HepG2 (cell line): Measurements from ENCODE around the gene HPD. TPM values are rescaled to one million over a fixed set of nuclear protein-coding genes. Genes with fewer than 3 reads are reported as not detected.

Experiments used
- CENPX ChIP-seq: sonication (generic); formaldehyde crosslinking; IDR thresholded peaks from 2 replicates; pipeline ENCODE4 v1.9.0; 2021; ENCODE audit warnings: mild to moderate bottlenecking, missing genetic modification reagents, moderate library complexity
- GTF2F1 ChIP-seq: fragments of 150-350 bp; IDR thresholded peaks from 2 replicates; pipeline ENCODE4 v1.6.1; 2014; ENCODE audit warnings: low read length
- MIER2 ChIP-seq: IDR thresholded peaks from 2 replicates; pipeline ENCODE4 v1.6.1; 2016; ENCODE audit warnings: missing biosample characterization, missing genetic modification reagents
- MTF1 ChIP-seq: sonication (generic); formaldehyde crosslinking; IDR thresholded peaks from 2 replicates; pipeline ENCODE4 v1.5.0; 2020; ENCODE audit warnings: missing genetic modification reagents
- NAIF1 ChIP-seq: sonication (generic); formaldehyde crosslinking; IDR thresholded peaks from 2 replicates; pipeline ENCODE4 v1.5.0; 2020; ENCODE audit warnings: mild to moderate bottlenecking, missing genetic modification reagents, borderline replicate concordance
- ONECUT2 ChIP-seq: sonication (generic); formaldehyde crosslinking; IDR thresholded peaks from 2 replicates; pipeline ENCODE4 v1.4.0; 2020; ENCODE audit warnings: missing genetic modification reagents
- PCBP1 ChIP-seq: fragments of 200-400 bp; formaldehyde crosslinking; IDR thresholded peaks from 2 replicates; pipeline ENCODE4 v1.6.1; 2017; ENCODE audit warnings: mild to moderate bottlenecking, low read depth, low read length, borderline replicate concordance
- RELA ChIP-seq: sonication (generic); formaldehyde crosslinking; IDR thresholded peaks from 2 replicates; pipeline ENCODE4 v1.4.0; 2020; ENCODE audit warnings: missing genetic modification reagents
- TOE1 ChIP-seq: sonication (generic); formaldehyde crosslinking; IDR thresholded peaks from 2 replicates; pipeline ENCODE4 v1.4.0; 2020; ENCODE audit warnings: mild to moderate bottlenecking, missing genetic modification reagents
- TSC22D2 ChIP-seq: sonication (generic); formaldehyde crosslinking; IDR thresholded peaks from 2 replicates; pipeline ENCODE4 v1.5.1; 2020; ENCODE audit warnings: missing genetic modification reagents, mild to moderate bottlenecking, borderline replicate concordance
- ZBTB42 ChIP-seq: sonication (generic); formaldehyde crosslinking; IDR thresholded peaks from 2 replicates; pipeline ENCODE4 v1.5.0; 2020; ENCODE audit warnings: mild to moderate bottlenecking, missing genetic modification reagents
- ZFP90 ChIP-seq: sonication (generic); formaldehyde crosslinking; IDR thresholded peaks from 2 replicates; pipeline ENCODE4 v1.8.0; 2022; ENCODE audit warnings: missing genetic modification reagents, mild to moderate bottlenecking, inconsistent platforms, borderline replicate concordance
- polyA plus RNA-seq, 8 experiments: library from polyadenylated mRNA; depleted of rRNA in 3 of 8; stranded (reverse) in 7 of 8; unstranded in 1 of 8; fragments of >200 nt; fragmentation: Illumina TruSeq in 4 of 8; extraction: Trizol in 4 of 8; gene quantifications; 2 replicates each; pipeline versions ENCODE4 v1.2.1 to v1.2.3, GENCODE V29; 2011 to 2016; ENCODE audit warnings: low read depth in 4 of 8, missing spikeins in 1 of 8, mixed read lengths in 1 of 8; ENCODE audit not compliant: insufficient read depth in 1 of 8
- total RNA-seq, 5 experiments: library from RNA; depleted of rRNA; stranded (reverse); fragments of >200 nt; fragmentation: Illumina TruSeq; extraction: Trizol; gene quantifications; 2 replicates each; pipeline ENCODE4 v1.2.3, GENCODE V29; 2016; ENCODE audit warnings: low read depth in 1 of 5
- TF ChIP-seq, protein P1 (sequence below): sonication (generic); formaldehyde crosslinking; conservative IDR thresholded peaks from 2 replicates; pipeline ENCODE4 v1.8.1; 2023; ENCODE audit warnings: missing genetic modification reagents
- TF ChIP-seq, protein P2 (sequence below): sonication (generic); formaldehyde crosslinking; IDR thresholded peaks from 2 replicates; pipeline ENCODE4 v1.4.0; 2020; ENCODE audit warnings: mild to moderate bottlenecking, missing genetic modification reagents
- TF ChIP-seq, protein P3 (sequence below): sonication (generic); formaldehyde crosslinking; IDR thresholded peaks from 2 replicates; pipeline ENCODE4 v1.4.0; 2020; ENCODE audit warnings: missing genetic modification reagents, borderline replicate concordance
- TF ChIP-seq, protein P4 (sequence below): sonication (generic); formaldehyde crosslinking; IDR thresholded peaks from 2 replicates; pipeline ENCODE4 v1.4.0; 2020; ENCODE audit warnings: missing genetic modification reagents, mild to moderate bottlenecking, borderline replicate concordance
- TF ChIP-seq, protein P5 (sequence below): IDR thresholded peaks from 2 replicates; pipeline ENCODE4 v1.6.1; 2016

The HPD gene
- total and polyA plus RNA-seq, 2 of the 13 experiments (the other 11 are each of a cell fraction or from before 2014, with no cell fraction given): 120 to 195 TPM

DNA sequence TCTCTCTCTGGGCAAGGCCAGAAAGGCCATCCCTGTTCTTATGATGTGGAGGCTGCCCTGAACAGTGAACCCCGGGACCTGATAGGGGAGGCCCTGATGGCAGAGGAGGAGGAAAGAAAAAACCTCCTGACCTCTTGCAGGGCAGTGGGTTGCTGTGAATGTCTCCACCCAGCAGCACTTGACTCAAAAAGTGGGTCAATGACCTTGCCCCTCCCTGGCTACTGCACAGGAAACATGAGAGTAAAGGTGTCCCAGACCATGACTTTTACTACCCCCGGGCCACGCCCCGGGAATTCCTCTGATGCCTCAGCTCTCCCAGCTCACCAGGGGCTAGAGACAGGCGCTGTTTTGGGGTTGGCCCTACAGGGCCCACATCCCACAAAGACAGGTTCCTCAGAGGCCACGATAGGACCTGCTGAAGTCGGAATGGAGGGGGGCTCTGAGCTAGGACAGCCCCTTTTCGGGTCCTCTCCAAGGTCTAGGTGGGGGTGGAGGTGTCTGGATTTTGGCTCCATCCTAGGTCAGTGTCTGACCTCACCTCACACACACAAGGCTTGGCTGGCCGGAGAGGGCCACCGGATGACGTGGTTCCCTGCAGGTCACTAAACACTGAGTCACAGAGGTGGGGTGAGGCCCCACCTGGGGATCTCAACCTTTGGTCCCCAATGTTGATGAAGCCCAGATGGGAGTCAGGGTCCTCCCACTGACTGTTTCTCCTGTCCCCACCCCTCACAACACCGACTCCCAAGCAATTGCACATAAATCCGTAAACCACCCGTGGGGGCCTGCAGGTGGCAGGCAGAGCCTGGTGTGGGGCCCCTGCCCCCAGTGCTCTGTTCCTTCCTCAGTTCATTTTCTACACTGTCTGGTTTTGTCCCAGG, 66.7 kb downstream of the HPD start (continued):
- TF ChIP-seq, protein P1, sequence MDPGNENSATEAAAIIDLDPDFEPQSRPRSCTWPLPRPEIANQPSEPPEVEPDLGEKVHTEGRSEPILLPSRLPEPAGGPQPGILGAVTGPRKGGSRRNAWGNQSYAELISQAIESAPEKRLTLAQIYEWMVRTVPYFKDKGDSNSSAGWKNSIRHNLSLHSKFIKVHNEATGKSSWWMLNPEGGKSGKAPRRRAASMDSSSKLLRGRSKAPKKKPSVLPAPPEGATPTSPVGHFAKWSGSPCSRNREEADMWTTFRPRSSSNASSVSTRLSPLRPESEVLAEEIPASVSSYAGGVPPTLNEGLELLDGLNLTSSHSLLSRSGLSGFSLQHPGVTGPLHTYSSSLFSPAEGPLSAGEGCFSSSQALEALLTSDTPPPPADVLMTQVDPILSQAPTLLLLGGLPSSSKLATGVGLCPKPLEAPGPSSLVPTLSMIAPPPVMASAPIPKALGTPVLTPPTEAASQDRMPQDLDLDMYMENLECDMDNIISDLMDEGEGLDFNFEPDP (CRISPR knock-in tag): no peak
- TF ChIP-seq RELA (CRISPR knock-in tag): no peak
- TF ChIP-seq, protein P2, sequence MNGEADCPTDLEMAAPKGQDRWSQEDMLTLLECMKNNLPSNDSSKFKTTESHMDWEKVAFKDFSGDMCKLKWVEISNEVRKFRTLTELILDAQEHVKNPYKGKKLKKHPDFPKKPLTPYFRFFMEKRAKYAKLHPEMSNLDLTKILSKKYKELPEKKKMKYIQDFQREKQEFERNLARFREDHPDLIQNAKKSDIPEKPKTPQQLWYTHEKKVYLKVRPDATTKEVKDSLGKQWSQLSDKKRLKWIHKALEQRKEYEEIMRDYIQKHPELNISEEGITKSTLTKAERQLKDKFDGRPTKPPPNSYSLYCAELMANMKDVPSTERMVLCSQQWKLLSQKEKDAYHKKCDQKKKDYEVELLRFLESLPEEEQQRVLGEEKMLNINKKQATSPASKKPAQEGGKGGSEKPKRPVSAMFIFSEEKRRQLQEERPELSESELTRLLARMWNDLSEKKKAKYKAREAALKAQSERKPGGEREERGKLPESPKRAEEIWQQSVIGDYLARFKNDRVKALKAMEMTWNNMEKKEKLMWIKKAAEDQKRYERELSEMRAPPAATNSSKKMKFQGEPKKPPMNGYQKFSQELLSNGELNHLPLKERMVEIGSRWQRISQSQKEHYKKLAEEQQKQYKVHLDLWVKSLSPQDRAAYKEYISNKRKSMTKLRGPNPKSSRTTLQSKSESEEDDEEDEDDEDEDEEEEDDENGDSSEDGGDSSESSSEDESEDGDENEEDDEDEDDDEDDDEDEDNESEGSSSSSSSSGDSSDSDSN: no peak
- peak; percentile 26; the same call in 1 of the 2 replicates for TF ChIP-seq ZFP90
- TF ChIP-seq, protein P3, sequence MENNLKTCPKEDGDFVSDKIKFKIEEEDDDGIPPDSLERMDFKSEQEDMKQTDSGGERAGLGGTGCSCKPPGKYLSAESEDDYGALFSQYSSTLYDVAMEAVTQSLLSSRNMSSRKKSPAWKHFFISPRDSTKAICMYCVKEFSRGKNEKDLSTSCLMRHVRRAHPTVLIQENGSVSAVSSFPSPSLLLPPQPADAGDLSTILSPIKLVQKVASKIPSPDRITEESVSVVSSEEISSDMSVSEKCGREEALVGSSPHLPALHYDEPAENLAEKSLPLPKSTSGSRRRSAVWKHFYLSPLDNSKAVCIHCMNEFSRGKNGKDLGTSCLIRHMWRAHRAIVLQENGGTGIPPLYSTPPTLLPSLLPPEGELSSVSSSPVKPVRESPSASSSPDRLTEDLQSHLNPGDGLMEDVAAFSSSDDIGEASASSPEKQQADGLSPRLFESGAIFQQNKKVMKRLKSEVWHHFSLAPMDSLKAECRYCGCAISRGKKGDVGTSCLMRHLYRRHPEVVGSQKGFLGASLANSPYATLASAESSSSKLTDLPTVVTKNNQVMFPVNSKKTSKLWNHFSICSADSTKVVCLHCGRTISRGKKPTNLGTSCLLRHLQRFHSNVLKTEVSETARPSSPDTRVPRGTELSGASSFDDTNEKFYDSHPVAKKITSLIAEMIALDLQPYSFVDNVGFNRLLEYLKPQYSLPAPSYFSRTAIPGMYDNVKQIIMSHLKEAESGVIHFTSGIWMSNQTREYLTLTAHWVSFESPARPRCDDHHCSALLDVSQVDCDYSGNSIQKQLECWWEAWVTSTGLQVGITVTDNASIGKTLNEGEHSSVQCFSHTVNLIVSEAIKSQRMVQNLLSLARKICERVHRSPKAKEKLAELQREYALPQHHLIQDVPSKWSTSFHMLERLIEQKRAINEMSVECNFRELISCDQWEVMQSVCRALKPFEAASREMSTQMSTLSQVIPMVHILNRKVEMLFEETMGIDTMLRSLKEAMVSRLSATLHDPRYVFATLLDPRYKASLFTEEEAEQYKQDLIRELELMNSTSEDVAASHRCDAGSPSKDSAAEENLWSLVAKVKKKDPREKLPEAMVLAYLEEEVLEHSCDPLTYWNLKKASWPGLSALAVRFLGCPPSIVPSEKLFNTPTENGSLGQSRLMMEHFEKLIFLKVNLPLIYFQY (CRISPR knock-in tag): no peak
- no peak for TF ChIP-seq MTF1
- TF ChIP-seq TSC22D2 (CRISPR knock-in tag): no peak
- no peak for TF ChIP-seq GTF2F1
- TF ChIP-seq, protein P4, sequence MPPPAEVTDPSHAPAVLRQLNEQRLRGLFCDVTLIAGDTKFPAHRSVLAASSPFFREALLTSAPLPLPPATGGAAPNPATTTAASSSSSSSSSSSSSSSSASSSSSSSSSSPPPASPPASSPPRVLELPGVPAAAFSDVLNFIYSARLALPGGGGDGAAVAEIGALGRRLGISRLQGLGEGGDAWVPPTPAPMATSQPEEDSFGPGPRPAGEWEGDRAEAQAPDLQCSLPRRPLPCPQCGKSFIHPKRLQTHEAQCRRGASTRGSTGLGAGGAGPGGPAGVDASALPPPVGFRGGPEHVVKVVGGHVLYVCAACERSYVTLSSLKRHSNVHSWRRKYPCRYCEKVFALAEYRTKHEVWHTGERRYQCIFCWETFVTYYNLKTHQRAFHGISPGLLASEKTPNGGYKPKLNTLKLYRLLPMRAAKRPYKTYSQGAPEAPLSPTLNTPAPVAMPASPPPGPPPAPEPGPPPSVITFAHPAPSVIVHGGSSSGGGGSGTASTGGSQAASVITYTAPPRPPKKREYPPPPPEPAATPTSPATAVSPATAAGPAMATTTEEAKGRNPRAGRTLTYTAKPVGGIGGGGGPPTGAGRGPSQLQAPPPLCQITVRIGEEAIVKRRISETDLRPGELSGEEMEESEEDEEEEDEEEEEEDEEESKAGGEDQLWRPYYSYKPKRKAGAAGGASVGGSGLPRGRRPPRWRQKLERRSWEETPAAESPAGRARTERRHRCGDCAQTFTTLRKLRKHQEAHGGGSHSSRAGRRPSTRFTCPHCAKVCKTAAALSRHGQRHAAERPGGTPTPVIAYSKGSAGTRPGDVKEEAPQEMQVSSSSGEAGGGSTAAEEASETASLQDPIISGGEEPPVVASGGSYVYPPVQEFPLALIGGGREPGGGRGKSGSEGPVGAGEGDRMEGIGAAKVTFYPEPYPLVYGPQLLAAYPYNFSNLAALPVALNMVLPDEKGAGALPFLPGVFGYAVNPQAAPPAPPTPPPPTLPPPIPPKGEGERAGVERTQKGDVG (CRISPR knock-in tag): no peak
- TF ChIP-seq ONECUT2 (CRISPR knock-in tag): no peak
- TF ChIP-seq TOE1: no peak
- TF ChIP-seq NAIF1 (CRISPR knock-in tag): no peak
- TF ChIP-seq MIER2 (CRISPR knock-in tag): no peak
- TF ChIP-seq PCBP1: no peak
- TF ChIP-seq, protein P5, sequence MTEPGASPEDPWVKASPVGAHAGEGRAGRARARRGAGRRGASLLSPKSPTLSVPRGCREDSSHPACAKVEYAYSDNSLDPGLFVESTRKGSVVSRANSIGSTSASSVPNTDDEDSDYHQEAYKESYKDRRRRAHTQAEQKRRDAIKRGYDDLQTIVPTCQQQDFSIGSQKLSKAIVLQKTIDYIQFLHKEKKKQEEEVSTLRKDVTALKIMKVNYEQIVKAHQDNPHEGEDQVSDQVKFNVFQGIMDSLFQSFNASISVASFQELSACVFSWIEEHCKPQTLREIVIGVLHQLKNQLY (CRISPR knock-in tag): peak; percentile 28; the same call in 1 of the 2 replicates
- no peak for TF ChIP-seq ZBTB42 (CRISPR knock-in tag)
- no peak for TF ChIP-seq CENPX (CRISPR knock-in tag)
